ENCODE measurements around the gene TXNDC12. TPM values are rescaled to one million over a fixed set of nuclear protein-coding genes. Genes with fewer than 3 reads are reported as not detected.
A peak's percentile ranks its signal among the peaks of the same experiment; 100 is the strongest.
"Not testable (repeated sequence)": the region's sequence is repeated elsewhere in the genome, so short reads cannot be mapped to it uniquely, and the experiment has no call there.

The TXNDC12 gene
- total RNA-seq, 1 donor from 2014 or later, result 44.8 TPM

GRCh38 chr1:52033190-52034049 is 21.6 kb downstream of the TXNDC12 start, which contains the start of gene KTI12:
KTI12 (minus strand) TSS chr1:52033810; CDS start chr1:52033761, 49 bp downstream.
- Histone ChIP-seq H3K36me3 (peaks cover 7% of the 10 kb centered on the region), H3K27ac (peak within 1 kb of the TSS; percentile 92), H3K4me1 (peaks cover 29% of the 10 kb centered on the region), H3K4me3 (peak within 1 kb of the TSS; percentile 81), H3K9me3 (no peaks in the 10 kb centered on the region), H3K27me3 (no peaks in the 10 kb centered on the region)
- peak; percentile 95 for ATAC-seq
- no peak for TF ChIP-seq CTCF (IDR thresholded peaks at IDR 0.05)
- DNase-seq, result peak; percentile 94
- intact Hi-C loops (cut with DNase I), result no loop called here

GRCh38 chr1:52032785-52033131 is 22.2 kb downstream of the TXNDC12 start:
- peaks cover 27% of the 10 kb centered on the region for H3K4me1 ChIP-seq
- TF ChIP-seq CTCF (IDR thresholded peaks at IDR 0.05), result no peak
- H3K36me3 ChIP-seq, result peaks cover 4% of the 10 kb centered on the region
- DNase-seq, result no peak
- H3K4me3 ChIP-seq, result peak overlapping the region; percentile 81
- ATAC-seq, result peak; percentile 55
- intact Hi-C loops (cut with DNase I), result no loop called here
- H3K27me3 ChIP-seq, result no peaks in the 10 kb centered on the region
- H3K9me3 ChIP-seq, result no peaks in the 10 kb centered on the region
- H3K27ac ChIP-seq, result peak overlapping the region; percentile 92

- Histone ChIP-seq H3K27me3 (no peaks in the 10 kb centered on the region), H3K4me1 (peaks cover 22% of the 10 kb centered on the region), H3K36me3 (peaks cover 3% of the 10 kb centered on the region), H3K27ac (peak overlapping the region; percentile 92), H3K4me3 (peak overlapping the region; percentile 81), H3K9me3 (no peaks in the 10 kb centered on the region)
- no peak for DNase-seq
- intact Hi-C loops (cut with DNase I), result no loop called here
- no peak for TF ChIP-seq CTCF (IDR thresholded peaks at IDR 0.05)
- ATAC-seq, result no peak
These were observed 22.7 kb downstream of the TXNDC12 start for GRCh38 chr1:52032124-52032784.

GRCh38 chr1:52028839-52029238 is 26.2 kb downstream of the TXNDC12 start:
- H3K27me3 ChIP-seq; DNase-seq; intact Hi-C loops (cut with DNase I); ATAC-seq; H3K9me3 ChIP-seq; H3K4me3 ChIP-seq; H3K27ac ChIP-seq: not testable (repeated sequence)
- Histone ChIP-seq H3K4me1 (peaks cover 21% of the 10 kb centered on the region), H3K36me3 (peaks cover 22% of the 10 kb centered on the region)

GRCh38 chr1:52028328-52028727 is 26.7 kb downstream of the TXNDC12 start:
- DNase-seq (no peak), ATAC-seq (no peak)
- intact Hi-C loops (cut with DNase I), result no loop called here
- Histone ChIP-seq H3K27me3 (no peaks in the 10 kb centered on the region), H3K9me3 (no peaks in the 10 kb centered on the region), H3K27ac (no peak overlapping the region), H3K4me3 (no peak overlapping the region), H3K4me1 (peaks cover 21% of the 10 kb centered on the region), H3K36me3 (peaks cover 27% of the 10 kb centered on the region)
- TF ChIP-seq CTCF (IDR thresholded peaks at IDR 0.05), result no peak

GRCh38 chr1:52026278-52026677 is 28.7 kb downstream of the TXNDC12 start:
- peaks cover 45% of the 10 kb centered on the region for H3K36me3 ChIP-seq
- H3K9me3 ChIP-seq, result no peaks in the 10 kb centered on the region
- no peaks in the 10 kb centered on the region for H3K27me3 ChIP-seq
- intact Hi-C loops (cut with DNase I), result no loop called here
- no peak for ATAC-seq
- TF ChIP-seq CTCF (IDR thresholded peaks at IDR 0.05), result no peak
- peaks cover 6% of the 10 kb centered on the region for H3K4me1 ChIP-seq
- H3K27ac ChIP-seq, result no peak overlapping the region
- DNase-seq, result no peak
- no peak overlapping the region for H3K4me3 ChIP-seq
